HG02981 (cell line): ENCODE results near the gene DIS3L2.
"Not testable (repeated sequence)": the region's sequence is repeated elsewhere in the genome, so short reads cannot be mapped to it uniquely, and the experiment has no call there.

Experiments used
- ATAC-seq: cut with Tn5 transposase; IDR thresholded peaks from one replicate; pipeline ENCODE4 v1.9.1; 2021; ENCODE audit warnings: mild to moderate bottlenecking, moderate library complexity; ENCODE audit not compliant: unreplicated experiment

DIS3L2 gene

DNA sequence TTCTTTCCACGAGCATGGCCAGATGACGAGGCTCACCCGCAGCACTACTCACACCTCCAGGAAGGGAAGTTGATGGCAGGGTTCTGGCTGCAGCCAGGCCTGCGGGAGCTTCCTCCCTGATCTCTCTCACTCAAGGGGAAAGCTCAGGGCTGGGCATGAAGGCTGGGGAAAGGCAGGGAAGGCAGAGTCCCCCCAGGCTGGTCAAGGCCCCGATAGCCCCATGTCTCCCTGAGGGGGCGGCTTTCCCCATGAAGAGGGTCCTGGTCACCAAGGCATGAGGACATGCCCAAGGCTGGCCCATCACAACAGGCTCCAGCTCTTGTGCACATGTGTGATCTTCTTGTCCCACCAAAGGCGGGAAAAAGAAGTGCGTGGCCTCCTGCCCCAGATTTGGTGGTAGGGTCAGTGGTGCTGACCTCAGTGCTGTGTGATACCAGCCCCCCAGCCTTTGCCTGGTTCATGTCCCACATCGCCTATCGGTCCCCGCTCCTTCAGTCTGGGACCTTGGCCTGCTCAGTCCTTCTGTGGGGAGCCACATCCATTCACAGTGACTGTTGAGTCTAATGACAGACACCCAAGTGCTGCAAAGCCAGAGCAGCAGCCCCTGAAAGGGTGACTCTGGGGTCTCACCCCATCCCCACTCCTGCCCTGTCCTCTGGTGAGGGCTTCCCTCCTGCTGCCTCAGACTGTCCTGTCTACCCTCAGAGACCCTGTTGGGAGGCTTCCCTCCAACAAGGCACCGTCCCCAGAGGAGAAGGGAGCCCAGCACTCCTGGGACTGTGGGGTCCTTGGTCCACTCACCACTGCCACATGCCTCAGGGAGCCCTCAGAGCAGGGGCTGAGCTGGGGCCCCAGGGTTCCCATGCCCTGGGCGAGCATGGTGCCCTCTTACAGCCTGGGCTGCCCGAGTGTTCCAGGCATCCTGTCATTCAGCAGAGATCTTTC, 367.3 kb downstream of the DIS3L2 start:
- no peak for ATAC-seq

DNA sequence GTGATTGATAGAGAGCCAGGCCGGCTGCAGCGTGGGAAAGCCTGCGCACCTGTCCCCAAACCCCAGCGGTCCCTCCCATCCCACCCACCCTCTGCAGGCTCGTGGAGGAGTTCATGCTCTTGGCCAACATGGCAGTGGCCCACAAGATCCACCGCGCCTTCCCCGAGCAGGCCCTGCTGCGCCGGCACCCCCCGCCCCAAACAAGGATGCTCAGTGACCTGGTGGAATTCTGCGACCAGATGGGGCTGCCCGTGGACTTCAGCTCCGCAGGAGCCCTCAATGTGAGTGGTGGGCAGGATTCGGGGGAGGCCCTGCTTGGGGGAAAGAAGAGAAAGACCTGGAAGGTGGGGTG, 368.2 kb downstream of the DIS3L2 start:
- ATAC-seq, result no peak

DNA sequence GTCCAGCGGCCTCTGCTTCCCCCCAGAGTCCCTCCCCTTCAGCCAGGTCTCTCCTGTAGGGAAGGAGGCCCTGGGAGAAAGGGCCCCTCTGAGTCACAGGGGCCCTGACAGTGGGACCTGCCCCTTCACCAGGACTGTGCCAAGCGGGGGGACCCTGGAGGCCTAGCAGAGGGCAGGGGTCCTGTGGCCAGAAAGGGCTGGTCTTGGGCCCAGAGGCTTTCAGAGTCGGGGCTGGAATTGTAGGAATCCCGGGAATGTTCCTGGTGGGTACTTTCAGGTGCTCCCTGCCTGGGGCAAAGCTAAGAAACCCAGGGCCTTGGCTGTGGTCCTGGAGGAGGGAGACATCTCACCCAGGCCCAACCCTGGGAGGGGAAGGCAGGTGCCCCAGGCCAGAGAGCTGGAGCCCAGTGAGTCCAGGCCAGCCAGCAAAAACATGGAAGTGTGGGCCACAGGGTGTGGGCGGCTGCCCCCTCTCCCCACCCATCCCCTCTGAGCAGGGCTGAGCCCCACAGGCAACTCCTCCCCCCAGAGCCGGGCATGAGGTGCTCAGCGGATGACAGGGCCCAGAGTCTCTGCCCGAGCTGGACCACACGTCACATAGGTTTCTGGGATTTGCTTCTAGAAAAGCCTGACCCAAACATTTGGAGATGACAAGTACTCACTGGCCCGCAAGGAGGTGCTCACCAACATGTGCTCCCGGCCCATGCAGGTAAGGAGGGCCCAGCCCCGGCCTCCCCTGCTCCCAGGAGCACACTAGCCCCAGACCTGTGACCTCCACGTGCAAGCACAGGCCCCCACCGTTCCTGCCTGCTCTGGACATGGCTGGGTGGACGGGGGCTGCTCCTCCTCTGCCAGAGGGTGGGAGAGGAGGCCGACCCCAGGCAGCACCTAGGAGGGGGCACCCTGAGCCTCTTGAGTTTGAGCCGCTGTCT, 368.8 kb downstream of the DIS3L2 start:
- no peak for ATAC-seq

DNA sequence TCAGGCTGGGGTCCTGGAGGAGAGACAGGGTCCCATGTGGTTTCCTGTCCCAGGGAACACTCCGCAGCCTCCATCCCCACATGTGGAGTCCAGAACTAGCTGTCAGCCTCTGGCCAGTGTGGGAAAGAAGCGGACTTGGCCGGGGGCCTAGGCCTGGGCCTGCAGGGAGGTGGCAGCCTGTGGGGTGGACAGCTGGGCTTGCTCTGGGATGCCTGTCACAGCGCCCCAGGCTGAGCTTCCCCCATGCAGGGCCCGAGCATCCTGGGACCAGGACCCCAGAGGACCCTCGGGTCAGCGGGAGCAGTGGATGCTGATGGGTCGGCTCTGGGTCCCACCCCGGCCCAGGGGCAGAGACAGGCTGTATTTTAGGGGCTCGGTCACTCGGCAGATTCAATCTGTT, 369.5 kb downstream of the DIS3L2 start:
- not testable (repeated sequence) for ATAC-seq

DNA sequence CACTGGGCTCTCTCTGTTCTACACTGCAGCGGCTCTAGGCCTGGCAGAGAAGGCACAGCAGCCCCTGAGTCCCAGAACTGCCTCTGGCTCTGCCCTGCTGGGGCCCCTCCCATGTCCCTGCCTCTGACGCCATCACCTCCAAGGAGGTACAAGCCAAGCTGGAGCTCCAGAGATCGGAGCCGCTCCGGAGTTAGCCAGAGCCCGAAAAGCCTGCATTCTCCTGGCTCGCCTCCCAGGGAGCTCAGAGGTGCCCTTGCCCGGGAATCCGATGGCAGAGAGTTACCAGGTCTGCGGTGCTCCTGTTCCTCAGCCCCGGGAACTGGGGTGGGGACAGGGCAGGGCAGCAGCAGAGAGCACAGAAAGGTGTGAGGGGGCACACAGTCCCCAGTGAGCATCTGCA, 370.1 kb downstream of the DIS3L2 start:
- not testable (repeated sequence) for ATAC-seq

DNA sequence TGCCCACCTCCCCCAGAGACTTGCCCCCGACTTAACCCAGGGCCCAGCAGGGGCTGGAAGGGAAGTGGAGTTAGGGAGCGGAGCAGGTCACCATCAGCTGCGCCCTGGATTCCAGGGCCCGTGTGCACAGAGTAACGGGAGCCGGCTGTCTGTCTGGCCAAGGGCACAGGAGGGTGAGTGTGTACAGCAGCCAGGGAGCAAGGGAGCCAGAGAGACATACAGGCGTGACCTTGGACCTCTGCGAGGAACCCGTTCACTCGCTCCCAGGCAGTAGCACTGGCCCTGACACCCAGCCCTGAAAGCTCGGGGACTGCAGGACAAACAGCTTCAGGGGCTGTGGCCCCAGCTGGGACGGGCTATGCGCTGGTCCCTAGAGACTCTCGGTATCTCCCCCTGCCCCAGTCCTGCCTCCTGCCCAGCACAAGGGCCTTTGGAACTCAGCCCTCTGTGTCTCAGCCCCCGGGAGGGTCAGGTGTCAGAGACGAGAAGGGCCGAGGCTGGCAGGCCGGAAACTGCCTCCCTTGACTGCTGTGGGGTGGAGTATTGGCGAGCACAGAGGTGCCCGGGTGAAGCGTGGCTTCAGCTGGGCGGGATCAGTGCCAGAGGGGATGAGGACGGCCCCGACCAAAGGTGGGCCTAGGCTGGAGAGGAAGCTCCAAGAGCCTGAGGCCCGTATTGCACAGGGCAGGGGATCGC, 370.9 kb downstream of the DIS3L2 start:
- ATAC-seq, result not testable (repeated sequence)

DNA sequence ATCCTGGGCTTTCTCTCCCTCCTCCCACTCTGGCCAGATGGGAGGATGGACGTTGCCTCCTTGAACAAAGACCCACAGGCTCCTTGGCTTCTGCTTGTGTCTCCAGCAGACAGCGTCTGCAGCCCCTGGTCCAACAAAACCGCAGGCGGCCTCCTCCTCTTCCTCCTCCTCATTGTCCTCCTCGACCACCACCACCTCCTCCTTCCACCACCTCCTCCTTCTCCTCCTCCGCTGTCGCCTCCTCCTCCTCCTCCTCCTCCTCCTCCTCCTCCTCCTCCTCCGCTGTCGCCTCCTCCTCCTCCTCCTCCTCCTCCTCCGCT, 371.4 kb downstream of the DIS3L2 start:
- ATAC-seq, result no peak

DNA sequence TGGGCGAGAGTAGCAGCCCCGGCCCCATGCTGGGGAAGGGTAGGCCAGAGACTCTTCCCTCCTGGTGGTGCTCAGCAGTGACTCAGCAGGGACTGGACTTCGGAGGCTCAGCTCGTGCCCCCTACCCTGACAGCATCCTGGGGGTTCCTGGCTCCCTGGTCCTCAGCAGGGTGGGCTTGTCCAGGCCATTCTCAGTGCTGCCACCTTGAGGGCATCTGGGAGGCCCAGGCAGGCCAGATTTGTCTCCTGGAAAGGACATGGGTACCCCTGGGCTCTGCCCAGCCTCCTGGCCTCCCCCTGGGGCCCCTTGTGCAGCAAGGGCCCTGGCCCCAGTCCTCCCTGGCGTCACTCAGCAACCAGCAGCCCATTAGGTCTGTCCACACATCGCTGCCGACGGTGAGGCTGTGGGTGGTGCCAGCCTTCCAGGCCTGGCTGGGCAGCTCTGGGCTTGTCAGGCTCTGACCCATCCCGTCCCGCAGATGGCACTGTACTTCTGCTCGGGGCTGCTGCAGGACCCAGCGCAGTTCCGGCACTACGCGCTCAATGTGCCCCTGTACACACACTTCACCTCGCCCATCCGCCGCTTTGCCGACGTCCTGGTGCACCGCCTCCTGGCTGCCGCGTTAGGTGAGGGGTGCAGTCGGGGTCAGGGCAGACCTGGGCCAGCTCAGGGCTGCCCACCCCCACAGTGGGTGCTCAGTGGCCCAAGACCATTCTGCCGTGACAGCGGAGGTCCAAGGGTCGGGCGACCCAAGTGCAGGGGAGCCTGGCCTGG, 372.0 kb downstream of the DIS3L2 start:
- ATAC-seq, result no peak

DNA sequence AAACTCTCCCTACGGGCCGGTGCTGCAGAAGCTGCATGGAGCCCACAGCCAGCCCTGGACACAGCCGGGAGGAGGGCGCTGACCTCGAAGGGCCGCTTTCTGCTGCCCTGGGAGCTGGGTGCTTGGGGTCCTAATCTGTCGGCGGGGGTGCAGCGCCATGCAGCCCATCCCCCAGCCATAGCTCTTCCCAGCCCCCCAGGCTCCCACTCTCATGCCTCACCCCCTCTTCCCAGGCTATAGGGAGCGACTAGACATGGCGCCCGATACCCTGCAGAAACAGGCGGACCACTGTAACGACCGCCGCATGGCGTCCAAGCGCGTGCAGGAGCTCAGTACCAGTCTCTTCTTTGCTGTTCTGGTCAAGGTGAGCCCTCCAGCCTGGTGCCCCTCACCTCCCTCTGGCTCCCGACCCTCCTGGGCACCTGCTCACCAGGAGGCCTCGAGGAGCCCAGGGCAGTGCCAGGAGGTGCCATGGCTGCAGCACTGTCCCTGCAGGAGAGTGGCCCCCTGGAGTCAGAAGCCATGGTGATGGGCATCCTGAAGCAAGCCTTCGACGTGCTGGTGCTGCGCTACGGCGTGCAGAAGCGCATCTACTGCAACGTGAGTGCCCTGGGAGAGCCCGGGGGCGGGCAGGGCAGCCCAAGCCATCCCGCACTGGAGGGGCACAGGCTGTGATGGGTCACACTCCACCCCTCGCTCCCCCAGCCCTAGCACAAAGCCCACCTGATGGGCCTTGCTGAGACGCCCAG, 372.8 kb downstream of the DIS3L2 start:
- not testable (repeated sequence) for ATAC-seq

DNA sequence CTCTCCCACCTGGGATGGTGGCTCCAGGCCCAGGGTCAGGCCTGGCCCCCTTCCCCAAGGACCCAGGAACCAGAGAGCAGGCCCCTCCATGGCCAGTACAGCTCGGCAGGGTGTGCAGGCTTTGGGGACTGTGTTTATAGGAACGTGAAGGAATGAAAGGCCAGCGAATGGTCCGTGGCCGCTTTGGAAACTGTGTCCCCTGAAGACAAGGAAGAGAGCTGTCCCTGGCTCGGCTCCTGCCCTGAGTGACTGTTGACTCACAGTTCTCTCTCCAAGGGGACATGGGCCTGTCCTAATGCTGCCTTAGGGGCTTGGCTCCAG, 373.3 kb downstream of the DIS3L2 start:
- not testable (repeated sequence) for ATAC-seq

DNA sequence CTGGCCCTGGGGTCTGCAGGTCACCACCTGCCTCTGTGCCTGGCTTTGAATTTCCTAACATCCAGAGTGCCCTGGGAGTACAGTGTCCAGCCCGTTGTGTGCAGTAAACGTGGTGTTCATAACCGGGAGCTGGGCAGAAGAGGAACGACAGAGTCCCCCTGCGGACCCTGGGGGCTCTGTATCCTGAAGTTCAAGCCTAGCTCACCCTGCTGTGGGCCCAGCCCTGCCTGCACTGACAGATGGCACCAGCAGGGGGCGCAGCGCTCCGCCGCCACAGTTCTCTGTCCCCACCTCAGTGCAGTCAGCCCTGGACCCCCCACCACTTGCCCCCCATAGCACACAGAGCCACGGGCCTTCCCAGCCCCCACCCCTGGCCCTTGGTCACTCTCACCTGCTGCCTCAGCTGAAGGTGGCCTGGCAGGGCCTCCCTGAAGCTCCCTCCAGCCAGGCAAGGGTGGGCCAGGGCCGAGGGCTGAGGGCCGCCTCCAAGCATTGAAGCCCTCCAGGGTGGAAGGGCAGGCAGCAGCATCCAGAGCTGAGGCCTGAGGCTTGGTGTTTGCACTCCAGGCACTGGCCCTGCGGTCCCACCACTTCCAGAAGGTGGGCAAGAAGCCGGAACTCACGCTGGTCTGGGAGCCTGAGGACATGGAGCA, 373.8 kb downstream of the DIS3L2 start:
- not testable (repeated sequence) for ATAC-seq

DNA sequence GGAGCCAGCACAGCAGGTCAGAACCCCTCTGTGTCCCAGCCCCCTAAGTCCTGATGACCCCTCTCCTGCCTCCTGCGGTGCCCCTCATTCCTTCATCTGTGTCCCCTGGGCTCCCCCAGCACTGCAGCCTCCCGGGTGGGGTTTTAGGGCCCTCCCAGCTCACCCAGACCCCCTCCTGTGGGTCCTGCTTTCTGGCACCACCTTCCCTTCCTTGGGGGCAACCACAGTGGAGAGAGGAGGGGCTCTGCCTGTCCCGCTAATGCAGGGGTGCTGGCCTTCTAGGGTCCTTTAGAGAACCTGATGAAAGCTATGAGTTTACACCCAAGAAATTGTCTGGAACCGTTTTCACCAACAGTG, 374.3 kb downstream of the DIS3L2 start:
- no peak for ATAC-seq

DNA sequence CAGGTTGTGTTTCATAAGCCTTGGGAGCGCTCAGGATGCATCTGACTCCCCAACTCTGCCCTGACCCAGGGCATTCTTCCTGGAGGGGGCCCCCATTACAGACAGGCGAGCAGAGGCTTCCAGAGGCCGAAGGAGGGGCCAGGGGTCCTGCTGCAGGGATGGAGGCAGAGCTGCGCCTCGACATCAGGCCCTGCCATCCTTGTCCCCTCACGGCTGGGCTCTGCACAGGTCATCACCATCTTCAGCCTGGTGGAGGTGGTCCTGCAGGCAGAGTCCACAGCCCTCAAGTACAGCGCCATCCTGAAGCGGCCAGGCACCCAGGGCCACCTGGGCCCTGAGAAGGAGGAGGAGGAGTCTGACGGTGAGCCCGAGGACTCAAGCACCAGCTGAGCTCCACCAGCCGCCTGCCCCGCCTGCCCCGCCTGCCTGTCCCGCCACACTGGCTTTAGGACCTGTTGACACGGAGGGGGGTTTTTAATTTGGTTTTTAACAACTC, 374.8 kb downstream of the DIS3L2 start:
- no peak for ATAC-seq

DNA sequence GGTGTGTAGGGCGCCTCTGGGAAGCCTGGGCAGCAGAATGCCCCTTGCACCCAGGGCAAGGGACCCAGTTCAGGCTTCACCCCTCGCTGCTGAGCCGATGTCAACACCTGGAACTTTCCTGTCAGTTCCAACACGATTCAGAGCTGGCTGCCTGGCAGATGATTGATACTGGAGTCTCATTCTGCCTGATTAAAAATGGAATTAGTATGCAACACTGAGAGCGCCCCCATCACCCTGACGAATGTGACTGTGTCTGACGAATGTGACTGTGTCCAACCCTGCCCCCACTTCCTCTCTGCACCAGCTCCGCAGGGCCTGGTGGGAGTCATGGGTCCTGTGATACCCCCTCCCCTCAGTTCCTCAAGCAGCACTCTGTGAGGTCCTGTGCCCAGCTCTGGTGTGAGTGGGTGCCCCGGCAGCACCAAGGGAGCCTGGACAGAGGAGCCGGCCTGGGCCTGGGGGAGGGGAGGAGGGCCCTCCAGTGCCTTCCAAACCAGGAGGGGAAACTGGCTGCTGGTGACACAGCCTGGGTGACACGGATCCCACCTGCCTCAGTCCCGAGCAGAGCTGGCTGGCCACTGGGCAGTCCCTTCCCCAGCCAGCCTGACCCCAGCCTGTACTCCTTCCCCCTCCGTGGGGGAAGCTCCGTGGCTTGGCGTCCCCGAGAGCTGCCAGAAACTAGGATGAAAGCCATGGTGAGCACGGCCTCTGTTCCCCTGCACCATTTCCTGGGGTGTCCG, 375.6 kb downstream of the DIS3L2 start:
- no peak for ATAC-seq

DNA sequence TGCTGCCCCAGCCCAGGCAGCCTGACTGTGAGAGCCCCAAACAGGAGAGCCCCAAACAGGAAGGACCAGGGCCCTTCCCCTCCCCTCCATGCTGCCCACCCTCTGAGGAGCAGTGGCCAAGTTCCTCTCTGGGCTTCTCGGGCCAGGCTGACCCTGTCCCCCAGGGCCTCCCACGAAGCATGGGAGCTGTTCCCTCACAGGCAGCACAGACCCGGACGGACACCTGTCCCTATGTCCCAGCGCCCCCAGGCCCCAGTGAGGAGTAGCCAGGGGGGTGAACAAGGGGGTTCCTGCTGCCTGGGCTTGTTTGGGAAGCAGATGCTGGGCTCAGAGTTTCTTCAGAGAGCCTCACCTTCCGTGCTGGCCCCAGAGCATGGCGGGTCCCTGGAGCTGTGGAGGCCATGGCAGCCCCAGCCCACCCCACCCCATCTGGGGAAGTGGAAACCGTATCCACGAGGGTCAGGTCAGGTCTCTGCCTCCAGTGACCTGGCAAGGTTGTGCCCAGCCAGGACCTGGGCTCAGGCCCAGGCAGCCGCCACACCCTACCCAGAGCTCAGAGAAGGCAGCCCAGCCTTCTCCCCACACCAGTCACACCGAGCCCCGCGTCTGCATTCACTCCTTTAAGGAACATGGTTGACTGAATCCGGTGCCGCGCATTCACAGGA, 376.7 kb downstream of the DIS3L2 start:
- ATAC-seq, result not testable (repeated sequence)

DNA sequence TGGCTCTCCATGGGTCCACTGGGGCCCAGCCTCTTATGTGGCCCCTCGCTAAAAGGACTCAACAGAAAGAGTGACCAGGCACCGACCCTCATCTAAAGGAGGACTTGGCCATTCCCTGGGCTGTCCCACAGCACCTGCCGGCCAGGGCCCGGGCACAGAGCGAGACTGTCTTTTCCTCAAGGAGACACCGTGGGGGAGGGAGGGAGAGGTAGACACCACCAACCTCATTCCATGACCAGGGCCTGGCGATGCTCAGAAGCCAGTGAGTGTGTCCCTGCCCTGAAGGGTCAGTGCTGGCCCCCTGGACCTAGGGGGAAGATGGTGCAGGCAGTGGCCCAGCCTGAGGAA, 377.2 kb downstream of the DIS3L2 start:
- no peak for ATAC-seq

DNA sequence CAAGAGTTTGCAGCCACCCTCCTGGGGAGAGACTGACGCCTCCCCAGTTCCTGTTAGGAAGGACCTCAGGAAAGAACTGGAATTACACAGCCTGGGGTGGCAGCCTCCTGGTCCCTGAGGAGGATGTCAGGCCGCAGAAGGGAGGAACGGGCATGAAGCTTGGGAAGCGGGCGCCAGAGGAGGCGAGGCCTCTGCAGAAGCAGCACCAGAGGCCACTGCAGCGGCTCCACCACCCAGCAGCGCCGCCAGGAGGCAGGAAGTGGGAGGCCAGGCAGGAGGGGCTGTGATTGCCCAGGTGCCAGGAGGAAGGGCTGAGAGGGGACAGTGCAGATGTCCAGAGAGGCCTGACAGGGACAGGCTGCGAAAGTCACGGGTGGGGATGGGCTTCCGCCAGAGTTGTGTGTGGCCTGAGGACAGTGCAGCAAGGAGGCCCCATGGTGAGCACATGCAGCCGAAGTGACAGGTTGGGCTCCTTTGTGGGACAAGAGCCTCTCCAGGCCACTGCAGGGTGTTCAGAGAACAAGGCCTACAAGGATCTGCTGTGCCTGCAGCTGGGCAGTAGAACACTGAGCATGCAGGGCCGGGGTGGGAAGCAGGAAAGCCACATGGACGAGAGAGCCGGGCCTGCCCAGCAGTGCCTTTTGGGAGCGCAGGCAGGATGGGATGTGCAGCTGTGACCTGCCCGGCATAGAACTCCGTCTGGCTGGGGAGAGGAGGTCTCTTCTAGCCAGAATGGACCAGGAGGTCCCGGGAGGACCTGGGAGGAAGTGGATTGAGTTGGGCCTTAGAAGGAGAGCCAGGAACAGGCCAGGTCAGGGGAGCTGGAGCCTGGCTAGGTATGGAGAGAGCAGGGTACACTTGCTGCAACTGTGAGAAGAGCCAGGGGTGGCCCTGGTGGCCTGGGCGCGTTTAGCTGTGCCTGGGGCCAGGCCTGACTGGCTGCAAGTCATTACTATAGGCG, 377.9 kb downstream of the DIS3L2 start:
- no peak for ATAC-seq
